Kidney (tissue), 14 donors: ENCODE measurements around the gene PRKAR1B. TPM values are rescaled to one million over a fixed set of nuclear protein-coding genes. Genes with fewer than 3 reads are reported as not detected.

Experiments
- DNase-seq, 5 donors: peaks; one replicate each; pipeline ENCODE4 v3.0.0-alpha.2; 2013 to 2020
- FAIRE-seq: peaks from 2 replicates; lab custom pipeline; 2012; peaks lifted over from hg19 to GRCh38; lab: Jason Lieb, UNC
- H3K27ac ChIP-seq, 2 donors: one replicate each; pipeline ENCODE4 v1.7.0; 2013; ENCODE audit warnings: low read depth in 2 of 2, low read length in 2 of 2, inconsistent platforms in 1 of 2
- H3K27me3 ChIP-seq: one replicate; pipeline ENCODE4 v1.7.1; 2013; ENCODE audit warnings: low read length, inconsistent platforms; ENCODE audit not compliant: control insufficient read depth, insufficient read depth
- H3K36me3 ChIP-seq, 3 donors: one replicate each; pipeline versions ENCODE4 v1.7.0 to v1.7.1; 2013; ENCODE audit warnings: low read length in 3 of 3, control low read depth in 1 of 3, inconsistent platforms in 1 of 3; ENCODE audit not compliant: insufficient read depth in 3 of 3, control insufficient read depth in 2 of 3
- H3K4me1 ChIP-seq, 3 donors: one replicate each; pipeline versions ENCODE4 v1.7.0 to v1.7.1; 2013; ENCODE audit warnings: low read length in 3 of 3, inconsistent platforms in 1 of 3, low read depth in 1 of 3; ENCODE audit not compliant: control insufficient read depth in 2 of 3, insufficient read depth in 2 of 3
- H3K4me3 ChIP-seq, 3 donors: one replicate each; pipeline versions ENCODE4 v1.7.0 to v1.8.1; 2013; ENCODE audit warnings: low read length in 3 of 3, control low read depth in 1 of 3, inconsistent platforms in 1 of 3
- H3K9ac ChIP-seq, 3 donors: one replicate each; pipeline versions ENCODE4 v1.7.0 to v1.7.1; 2013; ENCODE audit warnings: low read length in 3 of 3, control low read depth in 1 of 3, inconsistent platforms in 1 of 3
- H3K9me3 ChIP-seq, 3 donors: one replicate each; pipeline versions ENCODE4 v1.7.0 to v1.7.1; 2013; ENCODE audit warnings: low read length in 3 of 3, control low read depth in 1 of 3, inconsistent platforms in 1 of 3; ENCODE audit not compliant: control insufficient read depth in 2 of 3, insufficient read depth in 1 of 3
- CTCF ChIP-seq: IDR thresholded peaks from 3 replicates; pipeline ENCODE4 v1.5.1; 2012; ENCODE audit warnings: mild to moderate bottlenecking, moderate library complexity, borderline replicate concordance; ENCODE audit not compliant: insufficient read depth; ENCODE audit errors: extremely low read depth
- intact Hi-C: fragments of 100-400 bp; cut with DNase I; formaldehyde crosslinking; loops from one replicate; pipeline ENCODE4 v1.11.1; 2022
- polyA plus RNA-seq: library from polyadenylated mRNA; stranded (reverse); fragments of 350-450 nt; fragmentation: Illumina TruSeq; extraction: RNeasy Lipid Tissue Mini Kit (QIAGEN cat#74804); gene quantifications from one replicate; pipeline ENCODE4 v1.2.3, GENCODE V29; 2014; ENCODE audit warnings: low read depth, low replicate concordance; ENCODE audit not compliant: insufficient read depth
- total RNA-seq: library from RNA; stranded (reverse); fragmentation: NEBNext Ultra II Directional; extraction: Animal tissue kit (Norgen Biotek cat#: 25700); gene quantifications from one replicate; pipeline ENCODE4 v1.2.1, GENCODE V29; 2021
- donor health status: control.
- donor health status: control.
- donor health status: control.
- donor health status: control.
- donor health status: control.
- donor health status: DM: yes; HTN: yes; CAD: no.
- donor health status: Normal renal cell carcinoma (clear cell type).

PRKAR1B gene
- total and polyA plus RNA-seq, 2 donors from 2014 or later, result 15.9 to 21.4 TPM

- Histone ChIP-seq H3K9ac (no peak overlapping the region), H3K27me3 (no peaks in the 10 kb centered on the region), H3K27ac (no peak overlapping the region), H3K4me3 (no peak overlapping the region), H3K36me3 (peaks cover 0 to 5% (median 0%) of the 10 kb centered on the region in 3 donors), H3K4me1 (no peaks in the 10 kb centered on the region), H3K9me3 (peaks cover 0 to 6% (median 0%) of the 10 kb centered on the region in 3 donors)
- intact Hi-C loops, result no loop called here
- FAIRE-seq (no peak), DNase-seq (peak in 1 of 5 donors; percentile 62)
- TF ChIP-seq CTCF, result no peak
These were observed 157.8 kb downstream of the PRKAR1B start for GRCh38 chr7:569071-569855.

- peaks cover 0 to 8% (median 3%) of the 10 kb centered on the region in 3 donors for H3K36me3 ChIP-seq
- intact Hi-C loops, result no loop called here
- no peak overlapping the region for H3K27ac ChIP-seq
- H3K9me3 ChIP-seq, result peaks cover 0 to 7% (median 0%) of the 10 kb centered on the region in 3 donors
- no peak for TF ChIP-seq CTCF
- H3K27me3 ChIP-seq, result no peaks in the 10 kb centered on the region
- H3K4me1 ChIP-seq, result no peaks in the 10 kb centered on the region
- peak in 1 of 5 donors; percentile 67 for DNase-seq
- FAIRE-seq, result no peak
- no peak overlapping the region for H3K9ac ChIP-seq
- no peak overlapping the region for H3K4me3 ChIP-seq
These were observed 158.8 kb downstream of the PRKAR1B start for GRCh38 chr7:568031-568951.

GRCh38 chr7:567305-567883, 159.7 kb downstream of the PRKAR1B start:
- no peak overlapping the region for H3K9ac ChIP-seq
- DNase-seq (no peak), FAIRE-seq (no peak)
- peaks cover 0 to 8% (median 3%) of the 10 kb centered on the region in 3 donors for H3K36me3 ChIP-seq
- no peak overlapping the region for H3K27ac ChIP-seq
- intact Hi-C loops, result no loop called here
- no peak for TF ChIP-seq CTCF
- no peaks in the 10 kb centered on the region for H3K4me1 ChIP-seq
- H3K4me3 ChIP-seq, result no peak overlapping the region
- no peaks in the 10 kb centered on the region for H3K27me3 ChIP-seq
- H3K9me3 ChIP-seq, result peaks cover 0 to 7% (median 0%) of the 10 kb centered on the region in 3 donors
